Measurements from ENCODE around the gene MNT. TPM values are rescaled to one million over a fixed set of nuclear protein-coding genes. Genes with fewer than 3 reads are reported as not detected.
A peak's percentile ranks its signal among the peaks of the same experiment; 100 is the strongest.

MNT gene
- total RNA-seq, 1 donor from 2014 or later, result 28.5 TPM

DNA sequence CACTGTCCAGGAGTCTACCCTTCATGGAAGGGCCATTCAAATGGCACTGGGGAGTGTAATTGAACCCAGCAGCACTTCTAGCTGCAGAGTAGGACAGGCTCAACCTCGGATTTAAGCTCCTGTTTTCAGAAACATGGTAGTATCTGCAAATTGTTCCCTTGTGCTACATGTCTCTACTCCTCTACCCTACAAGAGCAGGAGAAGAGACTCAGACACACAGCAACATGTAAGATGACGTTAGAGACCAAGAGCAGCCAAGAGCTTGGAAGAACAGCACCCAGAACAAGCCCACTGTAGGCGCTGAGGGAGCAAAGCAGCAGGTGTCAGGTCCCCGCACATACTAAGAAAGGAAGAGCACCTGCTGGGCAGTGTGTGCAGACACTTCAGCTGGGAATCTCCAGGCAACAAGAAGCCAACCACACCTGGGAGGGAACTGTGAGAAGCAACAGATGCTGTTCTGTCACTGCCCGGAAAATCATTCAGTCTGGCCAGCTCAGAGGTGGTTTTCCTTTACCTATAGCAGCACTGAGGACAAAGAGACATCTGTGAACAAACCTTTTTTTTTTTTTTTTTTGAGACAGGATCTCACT lies 35.6 kb upstream of the MNT start:
- Histone ChIP-seq H3K4me3 (no peak overlapping the region), H3K36me3 (peaks cover 0 to 48% of the 10 kb centered on the region in 2 donors), H3K9me3 (no peaks in the 10 kb centered on the region), H3K27ac (no peak overlapping the region), H3K4me1 (no peaks in the 10 kb centered on the region), H3K27me3 (no peaks in the 10 kb centered on the region)
- intact Hi-C loops (cut with DNase I), result no loop called here
- TF ChIP-seq POLR2AphosphoS5 (IDR thresholded peaks at IDR 0.05; ENCODE audit: insufficient read depth in 1 of 2, low read depth in 1 of 2) (no peak), POLR2A (IDR thresholded peaks at IDR 0.05) (no peak)
- TF ChIP-seq, protein P1, sequence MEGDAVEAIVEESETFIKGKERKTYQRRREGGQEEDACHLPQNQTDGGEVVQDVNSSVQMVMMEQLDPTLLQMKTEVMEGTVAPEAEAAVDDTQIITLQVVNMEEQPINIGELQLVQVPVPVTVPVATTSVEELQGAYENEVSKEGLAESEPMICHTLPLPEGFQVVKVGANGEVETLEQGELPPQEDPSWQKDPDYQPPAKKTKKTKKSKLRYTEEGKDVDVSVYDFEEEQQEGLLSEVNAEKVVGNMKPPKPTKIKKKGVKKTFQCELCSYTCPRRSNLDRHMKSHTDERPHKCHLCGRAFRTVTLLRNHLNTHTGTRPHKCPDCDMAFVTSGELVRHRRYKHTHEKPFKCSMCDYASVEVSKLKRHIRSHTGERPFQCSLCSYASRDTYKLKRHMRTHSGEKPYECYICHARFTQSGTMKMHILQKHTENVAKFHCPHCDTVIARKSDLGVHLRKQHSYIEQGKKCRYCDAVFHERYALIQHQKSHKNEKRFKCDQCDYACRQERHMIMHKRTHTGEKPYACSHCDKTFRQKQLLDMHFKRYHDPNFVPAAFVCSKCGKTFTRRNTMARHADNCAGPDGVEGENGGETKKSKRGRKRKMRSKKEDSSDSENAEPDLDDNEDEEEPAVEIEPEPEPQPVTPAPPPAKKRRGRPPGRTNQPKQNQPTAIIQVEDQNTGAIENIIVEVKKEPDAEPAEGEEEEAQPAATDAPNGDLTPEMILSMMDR (IDR thresholded peaks at IDR 0.05), result no peak
- DNase-seq (ENCODE audit: extremely low spot score in 2 of 2), result no peak

DNA sequence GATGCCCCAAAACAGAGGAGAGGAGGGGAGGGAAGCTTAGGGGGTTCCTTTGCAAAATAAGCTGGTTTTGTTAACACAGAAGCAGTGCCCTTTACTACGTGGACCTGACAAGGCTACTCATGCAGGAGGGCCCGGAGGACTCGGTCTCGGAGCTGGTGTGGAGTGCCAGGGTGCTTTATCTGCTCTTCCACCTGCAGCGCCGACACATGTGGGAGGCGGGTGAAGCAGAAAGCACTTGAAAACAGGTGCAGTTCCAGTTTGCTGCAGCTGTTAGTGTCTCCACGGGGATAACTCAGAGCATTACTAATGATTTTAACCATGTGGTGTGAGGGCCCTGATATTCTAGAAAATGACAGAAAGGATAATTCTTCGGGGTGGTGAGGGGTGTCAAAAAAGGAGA lies 35.0 kb upstream of the MNT start:
- DNase-seq (ENCODE audit: extremely low spot score in 2 of 2), result no peak
- Histone ChIP-seq H3K27ac (peak overlapping the region; percentile 48), H3K9me3 (no peaks in the 10 kb centered on the region), H3K4me1 (no peaks in the 10 kb centered on the region), H3K27me3 (no peaks in the 10 kb centered on the region), H3K36me3 (peaks cover 0 to 48% of the 10 kb centered on the region in 2 donors), H3K4me3 (no peak overlapping the region)
- TF ChIP-seq POLR2A (IDR thresholded peaks at IDR 0.05), result no peak
- no peak for TF ChIP-seq POLR2AphosphoS5 (IDR thresholded peaks at IDR 0.05; ENCODE audit: insufficient read depth in 1 of 2, low read depth in 1 of 2)
- TF ChIP-seq, protein P1 (IDR thresholded peaks at IDR 0.05), result no peak
- intact Hi-C loops (cut with DNase I), result no loop called here

DNA sequence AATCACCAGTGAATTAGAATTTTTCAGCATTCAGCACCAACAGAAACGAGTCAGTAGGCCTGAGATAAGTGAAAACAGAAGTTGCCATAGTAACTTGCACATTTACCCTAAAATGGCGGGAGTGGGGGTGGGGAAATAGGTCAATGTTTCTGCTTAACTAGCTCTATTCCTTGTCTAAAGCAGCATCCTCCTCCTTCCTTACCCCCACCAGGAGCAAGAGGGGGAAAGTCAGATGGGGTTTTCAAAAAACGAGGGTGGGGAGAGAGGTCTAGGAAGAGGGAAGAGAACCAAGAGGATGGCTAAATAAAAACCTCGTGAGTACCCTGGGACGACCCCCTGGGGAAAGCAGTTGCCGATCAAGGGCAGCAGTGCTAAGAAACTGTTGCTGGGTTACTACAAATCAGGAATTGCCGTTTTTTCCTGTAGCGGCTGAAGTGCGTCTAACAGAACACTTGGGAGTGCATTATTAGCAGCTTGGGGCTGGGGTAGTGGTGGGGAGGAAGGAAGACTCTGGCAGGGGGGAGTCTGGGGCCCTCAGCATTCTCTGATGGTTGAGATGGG lies 34.4 kb upstream of the MNT start:
- TF ChIP-seq, protein P1 (IDR thresholded peaks at IDR 0.05), result no peak
- TF ChIP-seq POLR2A (IDR thresholded peaks at IDR 0.05) (no peak), POLR2AphosphoS5 (IDR thresholded peaks at IDR 0.05; ENCODE audit: insufficient read depth in 1 of 2, low read depth in 1 of 2) (no peak)
- Histone ChIP-seq H3K36me3 (peaks cover 0 to 44% of the 10 kb centered on the region in 2 donors), H3K4me3 (no peak overlapping the region), H3K4me1 (no peaks in the 10 kb centered on the region), H3K27ac (peak overlapping the region; percentile 48), H3K9me3 (no peaks in the 10 kb centered on the region), H3K27me3 (no peaks in the 10 kb centered on the region)
- intact Hi-C loops (cut with DNase I), result no loop called here
- no peak for DNase-seq (ENCODE audit: extremely low spot score in 2 of 2)

DNA sequence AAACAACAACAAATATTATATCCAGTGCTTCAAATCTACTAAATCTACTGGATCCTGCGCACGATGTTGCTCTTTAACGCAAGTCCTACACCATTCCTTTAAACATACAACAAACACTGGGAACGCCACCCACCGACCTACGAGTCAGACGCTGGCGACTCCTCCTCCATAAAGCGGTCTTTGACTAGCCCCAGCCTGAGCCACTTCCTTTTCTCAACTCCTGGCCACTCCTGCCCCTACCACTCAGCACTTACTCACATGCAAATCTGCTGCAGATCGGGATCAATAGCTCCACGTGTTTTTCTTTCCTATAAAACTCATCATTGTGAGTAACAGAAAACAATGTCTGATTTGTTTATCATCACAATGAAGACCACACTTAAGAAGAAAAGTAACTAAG lies 32.8 kb upstream of the MNT start:
- DNase-seq (ENCODE audit: extremely low spot score in 2 of 2), result no peak
- Histone ChIP-seq H3K9me3 (no peaks in the 10 kb centered on the region), H3K27ac (no peak overlapping the region), H3K36me3 (peaks cover 0 to 31% of the 10 kb centered on the region in 2 donors), H3K27me3 (no peaks in the 10 kb centered on the region), H3K4me1 (no peaks in the 10 kb centered on the region), H3K4me3 (no peak overlapping the region)
- no peak for TF ChIP-seq POLR2AphosphoS5 (IDR thresholded peaks at IDR 0.05; ENCODE audit: insufficient read depth in 1 of 2, low read depth in 1 of 2)
- TF ChIP-seq, protein P1 (IDR thresholded peaks at IDR 0.05), result no peak
- no peak for TF ChIP-seq POLR2A (IDR thresholded peaks at IDR 0.05)
- intact Hi-C loops (cut with DNase I), result no loop called here

DNA sequence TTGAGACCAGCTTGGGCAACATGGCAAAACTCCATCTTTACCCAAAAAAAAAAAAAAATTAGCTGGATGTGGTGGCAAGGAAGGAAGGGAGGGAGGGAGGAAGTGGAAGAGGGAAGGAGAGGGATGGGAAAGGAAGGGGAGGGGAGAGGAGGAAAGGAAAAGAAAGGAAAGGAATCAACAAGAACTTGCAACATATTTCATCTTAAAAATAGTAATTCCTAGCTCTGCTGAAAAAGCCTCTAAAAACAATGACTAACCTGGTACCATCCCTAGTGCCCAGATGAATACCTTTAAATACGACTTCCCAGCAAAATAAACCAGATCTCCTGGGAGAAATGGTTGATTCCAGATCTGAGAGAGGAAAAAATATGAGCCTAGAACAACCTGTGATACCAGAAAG lies 27.1 kb upstream of the MNT start:
- H3K9me3 ChIP-seq, result no peaks in the 10 kb centered on the region
- TF ChIP-seq POLR2A (IDR thresholded peaks at IDR 0.05), result no peak
- no peak for TF ChIP-seq POLR2AphosphoS5 (IDR thresholded peaks at IDR 0.05; ENCODE audit: insufficient read depth in 1 of 2, low read depth in 1 of 2)
- TF ChIP-seq, protein P1 (IDR thresholded peaks at IDR 0.05), result no peak
- H3K27ac ChIP-seq, result no peak overlapping the region
- no peak overlapping the region for H3K4me3 ChIP-seq
- no peaks in the 10 kb centered on the region for H3K36me3 ChIP-seq
- intact Hi-C loops (cut with DNase I), result no loop called here
- H3K4me1 ChIP-seq, result no peaks in the 10 kb centered on the region
- no peak for DNase-seq (ENCODE audit: extremely low spot score in 2 of 2)
- H3K27me3 ChIP-seq, result no peaks in the 10 kb centered on the region

All from vagina (tissue), 2 donors.